Breast epithelium (tissue), 4 donors: ENCODE measurements around the gene IKBKE. TPM values are rescaled to one million over a fixed set of nuclear protein-coding genes. Genes with fewer than 3 reads are reported as not detected.
A peak's percentile ranks its signal among the peaks of the same experiment; 100 is the strongest.

Experiments used
- DNase-seq, 2 donors: peaks; one replicate each; pipeline ENCODE4 v3.0.0-alpha.2; 2019; ENCODE audit warnings: low spot score in 2 of 2
- H3K27ac ChIP-seq, 2 donors: fragments of 200-600 bp; sonication (generic) in 1 of 2; one replicate each; pipeline ENCODE4 v1.5.1; 2016 to 2019; ENCODE audit warnings: mild to moderate bottlenecking in 1 of 2
- H3K27me3 ChIP-seq, 2 donors: fragments of 200-600 bp; sonication (generic) in 1 of 2; one replicate each; pipeline versions ENCODE4 v1.5.1 to v1.6.0; 2017 to 2019; ENCODE audit warnings: control low read depth in 1 of 2, mild to moderate bottlenecking in 1 of 2
- H3K36me3 ChIP-seq: fragments of 200-600 bp; one replicate; pipeline ENCODE4 v1.5.1; 2019
- H3K4me1 ChIP-seq, 2 donors: fragments of 200-600 bp; sonication (generic); one replicate each; pipeline ENCODE4 v1.5.1; 2016 to 2019; ENCODE audit warnings: control low read depth in 1 of 2
- H3K4me3 ChIP-seq, 3 donors: fragments of 200-600 bp; sonication (generic); 1 replicate in 2 of 3; 2 replicates in 1 of 3; pipeline ENCODE4 v1.5.1; 2016 to 2019; ENCODE audit warnings: mild to moderate bottlenecking in 3 of 3, moderate library complexity in 2 of 3
- H3K9me3 ChIP-seq, 2 donors: fragments of 200-600 bp; sonication (generic) in 1 of 2; one replicate each; pipeline ENCODE4 v1.5.1; 2016 to 2019; ENCODE audit warnings: control low read depth in 1 of 2
- POLR2A ChIP-seq: fragments of 450-650 bp; IDR thresholded peaks from one replicate; pipeline ENCODE4 v1.6.1; 2016; ENCODE audit warnings: antibody characterized with exemption, mild to moderate bottlenecking, moderate library complexity
- POLR2AphosphoS5 ChIP-seq, 3 donors: sonication (generic); formaldehyde crosslinking; IDR thresholded peaks; one replicate each; pipeline ENCODE4 v1.6.1; 2017; ENCODE audit warnings: antibody characterized with exemption in 3 of 3
- intact Hi-C: fragments of 100-400 bp; cut with DNase I; formaldehyde crosslinking; loops from one replicate; pipeline ENCODE4 v1.15.1; 2023; ENCODE audit warnings: low total_unique reads
- total RNA-seq, 3 donors: library from RNA; depleted of rRNA; stranded (reverse); fragments of >200 nt; gene quantifications; one replicate each; pipeline ENCODE4 v1.1.0, GENCODE V29; 2016
- TF ChIP-seq, protein P1 (sequence below), 3 donors: fragments of 450-650 bp; IDR thresholded peaks; one replicate each; pipeline ENCODE4 v1.5.1; 2016 to 2017; ENCODE audit warnings: antibody characterized with exemption in 3 of 3, mild to moderate bottlenecking in 3 of 3, moderate library complexity in 3 of 3

Gene IKBKE
- total RNA-seq, 3 donors from 2014 or later, result 4.4 to 4.9 (median 4.8) TPM

DNA sequence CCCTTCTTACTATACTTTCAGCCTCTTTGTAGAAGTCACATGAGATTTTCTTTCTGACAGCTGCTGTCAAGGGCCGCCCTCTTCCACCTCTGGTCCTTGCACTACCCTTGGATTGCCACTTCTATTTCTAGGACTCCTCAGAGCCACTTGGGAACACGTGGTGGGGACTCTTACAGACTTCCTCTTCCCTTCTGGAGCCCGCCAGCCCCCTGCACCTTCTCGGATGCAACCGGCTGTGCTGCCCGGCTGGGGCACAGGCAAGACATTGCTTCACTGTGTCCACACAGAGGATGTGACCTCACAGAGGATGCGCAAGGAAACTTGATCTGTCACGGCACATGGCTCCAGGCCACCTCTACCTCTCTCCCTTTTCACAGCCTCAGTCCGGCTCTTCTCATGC lies 2.4 kb upstream of the IKBKE start:
- Histone ChIP-seq H3K4me3 (no peak overlapping the region), H3K27me3 (no peaks in the 10 kb centered on the region), H3K9me3 (no peaks in the 10 kb centered on the region), H3K36me3 (no peaks in the 10 kb centered on the region), H3K4me1 (peaks cover 0 to 9% of the 10 kb centered on the region in 2 donors), H3K27ac (no peak overlapping the region)
- no peak for TF ChIP-seq POLR2A
- no peak for TF ChIP-seq POLR2AphosphoS5 (IDR thresholded peaks at IDR 0.05)
- TF ChIP-seq, protein P1, sequence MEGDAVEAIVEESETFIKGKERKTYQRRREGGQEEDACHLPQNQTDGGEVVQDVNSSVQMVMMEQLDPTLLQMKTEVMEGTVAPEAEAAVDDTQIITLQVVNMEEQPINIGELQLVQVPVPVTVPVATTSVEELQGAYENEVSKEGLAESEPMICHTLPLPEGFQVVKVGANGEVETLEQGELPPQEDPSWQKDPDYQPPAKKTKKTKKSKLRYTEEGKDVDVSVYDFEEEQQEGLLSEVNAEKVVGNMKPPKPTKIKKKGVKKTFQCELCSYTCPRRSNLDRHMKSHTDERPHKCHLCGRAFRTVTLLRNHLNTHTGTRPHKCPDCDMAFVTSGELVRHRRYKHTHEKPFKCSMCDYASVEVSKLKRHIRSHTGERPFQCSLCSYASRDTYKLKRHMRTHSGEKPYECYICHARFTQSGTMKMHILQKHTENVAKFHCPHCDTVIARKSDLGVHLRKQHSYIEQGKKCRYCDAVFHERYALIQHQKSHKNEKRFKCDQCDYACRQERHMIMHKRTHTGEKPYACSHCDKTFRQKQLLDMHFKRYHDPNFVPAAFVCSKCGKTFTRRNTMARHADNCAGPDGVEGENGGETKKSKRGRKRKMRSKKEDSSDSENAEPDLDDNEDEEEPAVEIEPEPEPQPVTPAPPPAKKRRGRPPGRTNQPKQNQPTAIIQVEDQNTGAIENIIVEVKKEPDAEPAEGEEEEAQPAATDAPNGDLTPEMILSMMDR (IDR thresholded peaks at IDR 0.05), result no peak
- intact Hi-C loops, result no loop called here
- DNase-seq, result no peak

GRCh38 chr1:206468571-206468970 lies 1.7 kb upstream of the IKBKE start:
- Histone ChIP-seq H3K4me1 (peaks cover 0 to 9% of the 10 kb centered on the region in 2 donors), H3K27ac (no peak overlapping the region), H3K9me3 (no peaks in the 10 kb centered on the region), H3K27me3 (no peaks in the 10 kb centered on the region), H3K36me3 (no peaks in the 10 kb centered on the region), H3K4me3 (no peak overlapping the region)
- intact Hi-C loops, result no loop called here
- no peak for TF ChIP-seq POLR2AphosphoS5 (IDR thresholded peaks at IDR 0.05)
- no peak for TF ChIP-seq POLR2A
- TF ChIP-seq, protein P1 (IDR thresholded peaks at IDR 0.05), result no peak
- DNase-seq, result no peak

- TF ChIP-seq, protein P1 (IDR thresholded peaks at IDR 0.05), result no peak
- TF ChIP-seq POLR2A (no peak), POLR2AphosphoS5 (IDR thresholded peaks at IDR 0.05) (no peak)
- Histone ChIP-seq H3K27ac (peak overlapping the region; percentile 67 to 76), H3K4me3 (peak overlapping the region in 1 of 3 donors; percentile 75), H3K36me3 (no peaks in the 10 kb centered on the region), H3K9me3 (no peaks in the 10 kb centered on the region), H3K4me1 (peaks cover 0 to 9% of the 10 kb centered on the region in 2 donors), H3K27me3 (no peaks in the 10 kb centered on the region)
- intact Hi-C loops, result no loop called here
- no peak for DNase-seq
Measured at GRCh38 chr1:206469411-206469932, 804 bp upstream of the IKBKE start.

DNA sequence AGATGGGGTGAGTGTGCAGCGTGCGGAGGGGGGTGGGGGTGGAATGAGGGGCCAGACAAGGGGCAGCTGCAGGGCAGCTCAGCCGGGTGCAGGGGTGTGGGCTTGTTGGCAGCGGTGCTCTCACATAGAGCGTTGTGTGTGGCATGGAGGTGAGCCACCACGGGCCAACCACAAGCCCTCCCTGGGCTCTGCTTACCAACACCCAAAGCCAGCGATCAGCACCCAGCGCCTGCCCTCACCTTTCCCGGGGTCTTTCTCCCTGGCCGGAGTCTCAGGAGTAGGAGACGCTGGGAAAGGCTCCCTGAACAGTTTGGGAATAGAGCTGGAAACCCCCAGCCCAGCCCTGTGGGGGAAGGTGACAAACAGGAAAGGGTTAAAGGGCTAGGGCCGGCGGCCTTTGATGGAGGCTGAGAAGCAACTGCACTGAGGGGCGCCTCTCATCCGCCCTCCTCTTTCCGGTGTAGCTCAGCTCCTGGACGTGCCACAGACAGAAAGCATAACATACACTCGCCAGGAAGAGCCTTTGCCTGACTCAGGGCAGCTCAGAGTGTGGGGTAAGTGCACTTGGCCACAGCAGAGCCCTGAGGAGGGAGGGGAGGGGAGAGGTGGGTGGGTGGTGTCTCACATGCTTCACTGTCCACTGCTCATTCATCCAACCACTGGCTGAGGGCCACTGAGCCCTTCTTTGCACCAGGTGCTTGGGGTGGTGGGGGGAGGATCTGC lies 577 bp downstream of the IKBKE start:
- H3K9me3 ChIP-seq, result no peaks in the 10 kb centered on the region
- TF ChIP-seq POLR2AphosphoS5 (IDR thresholded peaks at IDR 0.05), result no peak
- TF ChIP-seq POLR2A, result no peak
- TF ChIP-seq, protein P1 (IDR thresholded peaks at IDR 0.05), result no peak
- intact Hi-C loops, result no loop called here
- DNase-seq, result no peak
- peaks cover 0 to 9% of the 10 kb centered on the region in 2 donors for H3K4me1 ChIP-seq
- no peaks in the 10 kb centered on the region for H3K27me3 ChIP-seq
- peak overlapping the region; percentile 61 to 75 (median 67) for H3K4me3 ChIP-seq
- peak overlapping the region; percentile 67 to 76 for H3K27ac ChIP-seq
- no peaks in the 10 kb centered on the region for H3K36me3 ChIP-seq

DNA sequence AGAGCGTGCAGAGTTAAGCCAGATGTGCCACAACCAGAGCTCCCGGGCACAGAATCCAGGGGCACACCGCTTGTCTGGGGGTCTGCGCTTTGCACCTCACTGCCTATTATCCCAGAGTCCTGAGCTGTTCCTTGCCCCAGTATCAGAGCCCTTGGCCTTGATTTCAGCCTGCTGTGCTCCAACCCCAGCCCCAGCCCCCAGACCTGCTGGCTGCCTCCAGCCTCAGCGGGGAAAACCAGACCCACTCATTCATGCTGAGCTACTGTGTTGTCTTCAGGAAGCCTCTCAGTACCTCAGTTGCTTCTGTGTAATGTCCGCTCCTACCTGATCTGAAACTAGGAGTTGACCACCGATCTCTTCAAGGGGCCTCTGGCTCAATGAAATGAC lies 1.1 kb downstream of the IKBKE start:
- DNase-seq, result no peak
- H3K36me3 ChIP-seq, result no peaks in the 10 kb centered on the region
- H3K4me1 ChIP-seq, result peaks cover 0 to 9% of the 10 kb centered on the region in 2 donors
- H3K4me3 ChIP-seq, result peak overlapping the region in 2 of 3 donors; percentile 67 to 75
- peak overlapping the region in 1 of 2 donors; percentile 76 for H3K27ac ChIP-seq
- H3K27me3 ChIP-seq, result no peaks in the 10 kb centered on the region
- TF ChIP-seq, protein P1 (IDR thresholded peaks at IDR 0.05), result no peak
- TF ChIP-seq POLR2AphosphoS5 (IDR thresholded peaks at IDR 0.05) (no peak), POLR2A (no peak)
- intact Hi-C loops, result no loop called here
- H3K9me3 ChIP-seq, result no peaks in the 10 kb centered on the region
